ENCODE results near the gene CAMSAP1. TPM values are rescaled to one million over a fixed set of nuclear protein-coding genes. Genes with fewer than 3 reads are reported as not detected.

Gene CAMSAP1
- total and polyA plus RNA-seq, 2 donors (not counting 1 experiment from before 2014, with no cell fraction given): 6.6 to 31.0 TPM

DNA sequence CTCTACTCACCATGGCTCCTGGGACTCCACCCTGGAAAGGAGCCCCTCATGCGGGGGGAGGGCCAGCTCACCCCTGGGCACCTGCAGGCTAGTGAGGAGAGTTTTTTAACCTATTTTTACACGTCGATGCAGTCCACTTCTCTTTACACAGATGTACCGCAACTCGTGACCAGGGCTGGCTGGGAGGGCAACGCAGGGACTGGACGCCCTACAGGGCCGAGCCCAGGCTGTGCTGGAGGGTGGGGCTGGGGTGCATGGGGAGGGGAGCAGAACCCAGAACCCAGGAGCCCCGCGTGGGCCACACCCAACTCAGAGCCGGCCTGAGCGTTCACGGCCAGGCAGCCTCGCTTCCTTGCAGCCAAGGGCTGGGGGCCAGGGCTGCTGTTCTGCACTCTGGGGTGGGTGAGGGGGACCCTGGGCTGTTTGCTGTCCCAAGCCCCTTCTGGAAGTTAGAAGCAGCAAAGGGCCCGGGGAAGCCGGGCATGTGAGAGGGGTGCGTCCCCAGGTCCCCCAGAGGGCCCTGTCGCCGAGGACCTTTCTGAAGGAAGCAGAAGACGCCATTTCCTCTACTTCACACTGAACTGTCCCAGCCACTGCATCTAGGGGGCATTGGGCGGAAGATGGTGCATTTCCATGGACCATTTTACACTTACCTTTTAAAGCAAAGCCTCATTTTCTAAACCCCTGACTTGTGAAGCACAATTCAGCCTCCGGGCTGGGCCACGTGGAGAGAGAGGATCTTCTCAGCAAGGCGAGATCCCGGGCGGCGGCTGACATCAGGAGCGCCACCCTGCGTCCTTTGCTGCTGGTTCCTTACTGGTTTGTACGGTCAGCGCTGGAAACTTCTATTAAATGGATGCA lies 114.8 kb downstream of the CAMSAP1 start:
- no peak for ATAC-seq (ENCODE audit: low read depth)
- H3K9me3 Mint-ChIP-seq (ENCODE audit: insufficient read depth): no peaks in the 10 kb centered on the region
- no peaks in the 10 kb centered on the region for H3K4me1 ChIP-seq (ENCODE audit: control insufficient read depth in 2 of 2, insufficient read depth in 2 of 2, low read length in 2 of 2)
- no peak overlapping the region for H3K9ac ChIP-seq (ENCODE audit: low read length)
- H3K27me3 ChIP-seq (replicated peaks in 1 of 4; ENCODE audit: control extremely low read depth in 1 of 4, control insufficient read depth in 3 of 4, insufficient read depth in 4 of 4, low read length in 3 of 4): no peaks in the 10 kb centered on the region
- no peak overlapping the region for H3K27ac Mint-ChIP-seq
- H3K36me3 ChIP-seq (replicated peaks in 1 of 2; ENCODE audit: control extremely low read depth in 1 of 2, control insufficient read depth in 1 of 2, extremely low read depth in 1 of 2, insufficient read depth in 2 of 2, low read length in 1 of 2): no peaks in the 10 kb centered on the region
- ChIA-PET POLR2A (no interaction called here), CTCF (no interaction called here)
- no peak overlapping the region for H3K4me2 ChIP-seq (replicated peaks; ENCODE audit: low read depth, low read length, poor library complexity, severe bottlenecking)
- TF ChIP-seq EZH2 (IDR thresholded peaks at IDR 0.05; ENCODE audit: borderline replicate concordance, insufficient read depth, low read depth, low read length, poor library complexity, severe bottlenecking): no peak
- no peak for TF ChIP-seq CTCF (IDR thresholded peaks at IDR 0.05)
- H3K4me3 ChIP-seq (ENCODE audit: control extremely low read depth in 1 of 5, extremely low read depth in 1 of 5, insufficient read depth in 1 of 5, low read depth in 2 of 5, low read length in 4 of 5): no peak overlapping the region
- no peaks in the 10 kb centered on the region for H3K79me2 ChIP-seq (ENCODE audit: control insufficient read depth, insufficient read depth, low read length)
- no peak overlapping the region for H3K4me3 Mint-ChIP-seq
- intact Hi-C loops (cut with micrococcal nuclease): no loop called here
- H2AFZ ChIP-seq (ENCODE audit: insufficient read depth, low read depth, low read length, poor library complexity, severe bottlenecking): no peak overlapping the region
- no peak overlapping the region for H3K27ac ChIP-seq (ENCODE audit: low read length in 2 of 2)
- DNase-seq: no peak
- no peaks in the 10 kb centered on the region for H3K4me1 Mint-ChIP-seq
- H4K20me1 ChIP-seq (ENCODE audit: control insufficient read depth, insufficient read depth, low read length, poor library complexity, severe bottlenecking): no peaks in the 10 kb centered on the region
- H3K27me3 Mint-ChIP-seq: peaks cover 2% of the 10 kb centered on the region
- H3K9me3 ChIP-seq (ENCODE audit: control extremely low read depth in 1 of 3, control insufficient read depth in 2 of 3, insufficient read depth in 1 of 3, low read length in 2 of 3): no peaks in the 10 kb centered on the region
- WGBS (ENCODE audit: insufficient coverage): 88% methylated on average over 20 of the region's 31 CpGs
